ENCODE measurements around the gene TAS2R20. TPM values are rescaled to one million over a fixed set of nuclear protein-coding genes. Genes with fewer than 3 reads are reported as not detected.

TAS2R20 gene
- total and polyA plus RNA-seq, 2 of the 13 experiments (the other 11 are each of a cell fraction or from before 2014, with no cell fraction given), result 0.54 to 2.9 TPM

- TF ChIP-seq NCOA1 (CRISPR knock-in tag; IDR thresholded peaks at IDR 0.05) (no peak), ZNF329 (CRISPR knock-in tag; IDR thresholded peaks at IDR 0.05; ENCODE audit: low read depth) (no peak), HNRNPUL1 (IDR thresholded peaks at IDR 0.05; ENCODE audit: low read depth, low read length) (no peak), ZFP37 (CRISPR knock-in tag; IDR thresholded peaks at IDR 0.05; ENCODE audit: borderline replicate concordance) (no peak), ZNF776 (CRISPR knock-in tag; IDR thresholded peaks at IDR 0.05) (no peak), SIN3A (IDR thresholded peaks at IDR 0.05; ENCODE audit: borderline replicate concordance, low read depth, low read length) (no peak), ZNF251 (CRISPR knock-in tag; IDR thresholded peaks at IDR 0.05) (no peak)
These were observed 32.6 kb downstream of the TAS2R20 start (continued) for GRCh38 chr12:10965476-10965875.

GRCh38 chr12:10960211-10960610, 37.9 kb downstream of the TAS2R20 start:
- intact Hi-C loops (cut with micrococcal nuclease; ENCODE audit: unreplicated experiment) (no loop called here), in situ Hi-C loops (cut with HindIII; ENCODE audit: extremely low pct_ligation_motif_present, low pct_unique_long_range_greater_than_20kb) (no loop called here)
- Histone ChIP-seq H2AFZ (ENCODE audit: low read length) (no peak overlapping the region), H4K20me1 (ENCODE audit: insufficient read depth, low read length) (no peaks in the 10 kb centered on the region), H3K4me3 (replicated peaks in 1 of 3; ENCODE audit: insufficient read depth in 1 of 3, low read depth in 2 of 3, low read length in 3 of 3) (no peak overlapping the region), H3K9me3 (ENCODE audit: low read length) (no peaks in the 10 kb centered on the region), H3K27me3 (ENCODE audit: control insufficient read depth in 1 of 2, insufficient read depth in 2 of 2, low read length in 2 of 2) (no peaks in the 10 kb centered on the region), H3K36me3 (replicated peaks in 1 of 2; ENCODE audit: control insufficient read depth in 1 of 2, insufficient read depth in 2 of 2, low read length in 2 of 2) (no peaks in the 10 kb centered on the region), H3K27ac (ENCODE audit: extremely low read length, insufficient read depth, low read length) (no peak overlapping the region), H3K9ac (ENCODE audit: insufficient read depth, low read depth, low read length) (no peak overlapping the region), H3K4me1 (ENCODE audit: insufficient read depth, low read length) (no peaks in the 10 kb centered on the region), H3K4me2 (ENCODE audit: low read depth, low read length) (no peak overlapping the region), H3K79me2 (ENCODE audit: insufficient read depth, low read length) (peaks cover 5% of the 10 kb centered on the region)
- no TSS peak for BruUV-seq (replicated peaks)
- no peak for FAIRE-seq
- no peak for DNase-seq (ENCODE audit: low spot score)
- CTCF ChIA-PET (ENCODE audit: low intra/inter-chr PET ratio, low total read pairs), result no interaction called here
- 86% methylated on average over 4 of the region's 4 CpGs for WGBS (ENCODE audit: low lambda C conversion rate)
- POLR2A ChIA-PET, result no interaction called here
- no peak for ATAC-seq
- TF ChIP-seq NBN (conservative IDR thresholded peaks at IDR 0.05) (no peak), ZBTB40 (IDR thresholded peaks at IDR 0.05) (no peak), ZBTB40 (CRISPR knock-in tag; IDR thresholded peaks at IDR 0.05) (no peak), KLF9 (CRISPR knock-in tag; IDR thresholded peaks at IDR 0.05; ENCODE audit: low read depth) (no peak), ADNP (CRISPR knock-in tag; IDR thresholded peaks at IDR 0.05) (no peak), SUZ12 (IDR thresholded peaks at IDR 0.05; ENCODE audit: low read depth, low read length) (no peak), ZBTB21 (CRISPR knock-in tag; IDR thresholded peaks at IDR 0.05) (no peak), E2F2 (CRISPR knock-in tag; IDR thresholded peaks at IDR 0.05; ENCODE audit: borderline replicate concordance) (no peak), HOXA3 (CRISPR knock-in tag; IDR thresholded peaks at IDR 0.05) (no peak)

Data from HepG2 (cell line).